Measurements from ENCODE around the gene CBS.
"Not testable (repeated sequence)": the region's sequence is repeated elsewhere in the genome, so short reads cannot be mapped to it uniquely, and the experiment has no call there.

Gene CBS

DNA sequence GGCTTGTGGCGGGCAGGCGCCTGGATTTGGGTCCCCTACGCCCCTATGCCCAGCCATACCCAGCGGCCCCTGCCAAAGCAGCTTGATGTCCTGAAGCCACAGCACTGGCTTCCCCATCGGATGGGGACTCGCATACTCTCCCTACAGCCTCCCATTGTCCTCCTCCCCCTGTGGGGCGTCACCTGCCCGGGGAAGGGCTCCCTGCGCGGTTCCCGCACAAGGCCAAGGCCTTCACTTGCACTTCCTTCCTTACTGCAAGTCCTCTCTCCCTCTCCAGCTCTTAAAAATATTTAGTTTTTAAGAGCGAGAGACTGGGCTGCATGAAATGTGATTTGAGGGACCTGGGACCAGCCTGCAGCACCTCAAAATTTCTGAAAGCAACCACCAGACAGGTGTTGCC, 8.9 kb downstream of the CBS start:
- not testable (repeated sequence) for DNase-seq

DNA sequence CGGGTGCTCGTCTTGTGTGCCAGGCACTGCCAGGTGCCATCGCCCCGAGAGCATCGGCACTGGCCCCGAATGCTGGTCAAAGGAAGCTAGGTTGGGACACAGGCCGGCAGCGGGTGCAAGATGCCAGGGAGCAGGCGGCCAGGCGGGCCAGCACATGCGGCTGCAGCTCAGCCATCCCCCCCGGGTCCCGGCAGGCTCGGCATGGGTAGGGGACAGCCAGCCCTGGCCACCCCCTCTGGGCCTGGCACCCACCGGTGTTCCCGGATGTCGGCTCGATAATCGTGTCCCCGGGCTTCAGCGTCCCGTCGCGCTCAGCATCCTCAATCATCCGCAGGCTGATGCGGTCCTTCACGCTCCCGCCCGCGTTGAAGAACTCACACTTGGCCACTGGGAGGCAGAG, 9.6 kb downstream of the CBS start:
- DNase-seq: not testable (repeated sequence)

DNA sequence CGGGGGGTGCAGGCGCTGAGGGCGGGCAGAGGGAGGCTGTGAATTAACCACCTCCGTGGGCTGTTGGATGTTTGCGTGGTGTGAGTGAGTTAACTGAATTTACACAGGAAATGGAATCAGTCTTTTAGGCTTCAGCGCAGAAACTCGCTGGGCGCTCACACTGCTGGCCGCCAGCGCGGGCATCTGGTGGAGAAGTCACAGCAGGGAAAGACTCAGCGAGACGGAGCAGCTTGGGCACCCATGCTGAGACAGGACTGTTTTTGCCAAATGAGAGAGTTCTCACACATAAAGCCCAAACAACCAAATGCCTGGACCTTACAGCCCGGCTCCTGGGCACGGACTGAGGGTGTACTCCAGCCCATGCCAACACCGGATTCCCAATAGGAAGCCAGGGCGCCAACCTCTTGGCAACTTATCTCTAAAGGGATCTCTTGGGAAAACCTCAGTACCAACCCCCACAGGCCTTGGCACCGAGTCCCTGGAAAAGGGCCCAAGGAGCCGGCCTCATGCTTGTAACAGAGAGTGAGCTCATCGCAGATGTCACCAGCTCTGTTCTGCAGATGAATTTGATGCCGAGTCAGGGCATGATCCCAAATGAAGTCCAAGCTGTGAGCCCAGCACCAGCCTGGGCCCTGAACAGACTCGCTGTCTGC, 11.2 kb downstream of the CBS start:
- DNase-seq: not testable (repeated sequence)

DNA sequence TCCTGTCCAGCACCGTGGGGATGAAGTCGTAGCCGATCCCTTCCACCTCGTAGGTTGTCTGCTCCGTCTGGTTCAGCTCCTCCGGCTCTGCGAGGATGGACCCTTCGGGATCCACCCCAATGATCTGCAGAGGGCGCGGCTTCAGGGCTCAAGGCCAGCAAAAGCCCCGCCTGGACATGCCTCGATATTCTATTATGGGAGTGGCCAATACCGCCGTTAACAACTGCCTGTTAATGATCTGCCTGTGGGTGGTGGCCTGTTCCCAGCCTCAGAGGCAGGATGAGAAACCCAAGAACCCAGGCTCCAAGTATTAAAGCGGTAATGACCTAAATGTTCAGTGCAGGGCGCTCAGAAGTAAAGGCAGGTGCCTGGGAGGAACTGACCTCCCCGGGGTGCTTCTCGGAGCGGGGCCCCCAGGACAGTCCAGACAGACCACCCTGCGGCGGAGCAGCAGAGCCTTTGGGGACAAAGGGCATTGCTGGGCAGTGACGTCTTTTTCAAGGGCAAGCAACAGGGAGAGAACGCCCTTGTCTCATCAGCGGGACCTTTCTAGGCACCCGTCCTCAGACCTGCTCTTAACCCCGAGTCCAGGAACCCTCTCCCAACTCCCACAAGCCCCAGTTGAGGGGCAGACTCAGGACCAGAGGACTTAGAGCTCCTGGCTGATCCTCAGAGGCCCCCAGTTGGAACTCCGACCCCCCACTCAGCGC, 12.5 kb downstream of the CBS start:
- not testable (repeated sequence) for DNase-seq

DNA sequence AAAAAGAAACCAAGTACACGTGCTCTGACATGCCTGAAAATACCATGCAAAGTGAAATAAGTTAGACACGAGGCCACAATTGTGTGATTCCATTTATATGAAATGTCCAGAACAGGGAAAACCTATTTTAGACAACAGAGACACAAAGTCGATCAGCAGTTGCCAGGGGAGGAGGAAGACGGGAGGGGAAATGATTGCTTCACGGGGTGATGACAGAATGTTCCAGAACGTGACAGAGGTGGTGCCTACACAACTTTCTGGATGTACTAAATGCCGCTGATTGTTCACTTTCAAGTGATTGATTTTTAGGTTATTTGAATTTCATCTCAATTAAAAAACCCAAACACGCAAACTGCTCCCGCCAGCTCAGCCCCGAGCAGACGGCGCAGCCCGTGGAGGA, 22.5 kb downstream of the CBS start:
- DNase-seq: not testable (repeated sequence)

DNA sequence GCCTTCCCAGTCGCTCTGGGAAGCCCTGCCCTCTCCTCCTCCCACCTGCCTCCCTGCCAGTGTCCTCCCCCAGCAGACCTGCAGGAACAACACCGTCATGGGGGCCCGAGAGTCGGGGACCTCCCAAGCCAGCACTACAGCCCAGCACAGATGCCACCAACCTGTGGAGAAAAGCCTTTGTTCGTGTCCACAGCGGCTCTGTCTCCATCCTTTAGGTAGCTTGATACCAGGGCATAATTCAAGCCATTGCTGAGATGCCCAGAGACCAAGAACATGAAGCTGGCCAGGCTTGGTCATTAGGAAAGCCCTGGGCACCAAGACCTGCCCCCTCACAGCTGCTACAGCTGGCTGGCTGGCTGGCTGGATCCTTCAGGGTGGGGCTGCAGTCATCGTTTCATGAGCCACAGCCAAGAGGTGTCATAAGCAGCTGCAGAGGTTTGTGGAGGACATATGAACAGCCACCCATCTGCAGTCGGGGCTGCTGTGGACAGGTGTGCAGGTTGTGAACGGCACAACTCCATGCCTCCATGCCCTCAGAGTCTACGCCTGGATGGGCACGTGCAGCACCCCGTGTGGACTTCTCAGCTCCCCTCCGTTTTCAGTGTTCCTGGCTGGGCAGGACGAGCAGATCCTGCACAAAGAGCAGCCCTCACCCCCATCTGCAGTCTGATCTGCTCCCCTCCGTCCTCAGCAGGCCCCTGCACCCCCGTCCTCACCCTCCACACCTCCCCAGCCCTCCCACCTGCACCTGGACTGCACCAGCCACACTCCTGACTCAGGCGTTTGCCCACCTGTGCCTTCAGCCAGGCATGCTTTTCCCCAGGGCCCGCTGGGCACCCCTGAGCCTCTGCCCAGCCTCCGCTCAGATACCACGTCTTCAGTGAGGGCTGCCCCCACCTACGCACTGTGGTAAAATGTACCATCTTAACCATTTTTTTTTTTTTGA, 29.5 kb downstream of the CBS start:
- DNase-seq: peak; percentile 49

DNA sequence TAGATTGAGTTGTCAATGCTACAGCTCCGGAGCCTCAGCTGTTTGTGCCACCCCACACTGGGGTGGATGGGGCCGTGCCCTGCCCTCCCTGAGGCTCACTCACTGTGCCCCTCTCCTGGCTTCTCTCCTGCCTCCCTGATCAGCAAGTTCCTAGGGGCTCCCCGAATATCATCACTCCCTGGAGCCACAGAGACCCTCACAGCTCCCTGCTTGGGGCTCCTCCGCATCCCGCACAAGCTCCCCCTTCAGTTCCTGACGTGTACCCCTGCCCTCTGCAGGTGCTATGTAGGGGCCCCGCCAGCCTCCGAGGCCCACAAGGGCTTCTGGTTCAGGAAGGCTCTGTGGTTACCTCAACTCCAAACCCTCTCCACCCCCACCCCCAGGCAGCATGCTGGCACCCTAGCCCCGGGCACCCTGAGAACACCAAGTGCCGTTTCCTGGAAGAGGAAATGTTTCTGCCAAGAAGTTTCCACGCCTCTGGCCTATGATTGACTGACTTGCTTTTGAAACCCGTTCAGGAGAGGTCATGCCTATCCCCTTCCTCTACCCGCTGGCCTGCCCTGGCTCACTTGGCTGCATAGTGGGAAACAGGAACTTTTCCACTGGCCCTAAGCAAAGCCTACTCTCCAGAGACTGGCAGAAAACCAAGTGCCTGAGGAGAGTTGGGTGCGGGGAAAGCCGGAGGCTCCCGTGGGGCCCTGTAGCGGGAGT, 30.3 kb downstream of the CBS start:
- DNase-seq: not testable (repeated sequence)

DNA sequence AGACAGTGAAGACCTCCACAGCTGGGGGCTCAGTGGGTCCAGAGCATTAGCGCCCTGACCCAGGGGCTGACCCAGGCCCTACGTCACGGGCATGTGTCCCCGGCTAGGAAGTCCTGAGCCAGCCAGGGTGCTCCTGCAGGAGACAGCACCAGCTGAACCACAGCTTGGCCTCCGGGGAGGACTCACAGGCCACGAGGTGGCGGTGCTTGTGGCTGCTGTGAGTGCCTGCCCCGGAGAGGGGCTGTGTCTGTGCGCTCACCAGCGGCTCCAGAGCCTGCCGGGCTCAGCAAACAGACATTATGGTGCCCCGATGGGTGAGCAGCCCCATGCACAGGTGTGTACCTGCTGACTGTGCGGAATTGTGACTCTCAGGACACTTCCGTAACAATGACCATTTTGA, 31.1 kb downstream of the CBS start:
- not testable (repeated sequence) for DNase-seq

DNA sequence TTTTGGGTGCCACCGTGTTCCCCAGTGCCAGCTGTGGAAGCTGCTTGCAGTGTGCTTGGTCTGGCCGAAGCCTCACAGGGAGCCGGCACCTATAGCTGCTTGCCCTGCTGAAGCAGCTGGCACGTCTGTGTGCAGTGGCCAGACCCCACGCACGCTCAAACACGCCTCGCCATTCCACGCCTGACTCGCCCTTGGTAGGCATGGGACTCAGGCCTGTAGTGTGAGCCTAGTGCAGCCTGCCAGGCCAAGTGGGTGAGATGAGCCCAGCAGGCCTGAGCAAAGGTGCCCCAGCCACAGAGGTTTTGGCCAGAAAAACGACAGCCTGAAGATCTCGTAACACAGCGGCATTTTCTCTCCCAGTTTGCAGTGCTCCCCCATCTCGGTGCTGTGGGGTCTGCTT, 32.3 kb downstream of the CBS start:
- DNase-seq: not testable (repeated sequence)

DNA sequence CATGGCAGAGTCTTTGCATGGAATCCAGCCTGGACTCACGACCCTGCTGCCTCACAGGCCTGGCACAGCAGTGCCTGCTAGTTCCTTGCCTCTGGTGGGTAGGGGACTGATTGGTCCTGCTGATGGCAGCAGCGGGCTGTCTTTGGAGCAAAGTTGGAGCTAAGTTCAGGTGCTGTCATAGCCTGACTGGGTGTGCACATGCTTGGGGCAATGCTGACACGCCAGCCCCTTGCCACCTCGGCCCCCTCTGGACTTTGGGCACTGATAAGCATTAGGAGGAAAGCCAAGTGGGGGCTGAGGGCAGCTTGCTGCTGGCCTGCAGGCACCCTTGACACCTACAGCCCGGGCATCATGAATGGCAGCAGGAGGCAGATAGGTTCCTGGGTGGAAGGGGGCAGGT, 33.5 kb downstream of the CBS start:
- not testable (repeated sequence) for DNase-seq

DNA sequence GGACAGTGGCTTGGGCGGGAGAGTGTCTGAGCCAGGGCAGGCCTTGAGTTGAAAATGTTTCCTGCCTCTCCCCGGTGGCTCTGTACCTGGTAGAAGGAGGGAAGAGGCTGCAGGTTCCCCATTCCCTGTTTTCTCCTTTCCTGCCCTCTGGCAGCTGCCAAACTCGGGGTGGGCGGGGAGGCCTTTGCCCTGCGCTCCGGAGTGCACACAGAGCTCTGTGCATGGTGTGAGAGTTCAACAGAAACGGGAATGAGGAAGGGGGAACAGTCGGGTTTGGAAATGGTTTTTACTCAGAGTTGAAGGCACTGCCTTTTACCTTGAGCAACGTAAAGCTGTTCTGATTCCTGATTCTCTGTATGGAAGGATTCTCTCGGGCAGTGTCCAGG, 37.0 kb downstream of the CBS start:
- not testable (repeated sequence) for DNase-seq

DNA sequence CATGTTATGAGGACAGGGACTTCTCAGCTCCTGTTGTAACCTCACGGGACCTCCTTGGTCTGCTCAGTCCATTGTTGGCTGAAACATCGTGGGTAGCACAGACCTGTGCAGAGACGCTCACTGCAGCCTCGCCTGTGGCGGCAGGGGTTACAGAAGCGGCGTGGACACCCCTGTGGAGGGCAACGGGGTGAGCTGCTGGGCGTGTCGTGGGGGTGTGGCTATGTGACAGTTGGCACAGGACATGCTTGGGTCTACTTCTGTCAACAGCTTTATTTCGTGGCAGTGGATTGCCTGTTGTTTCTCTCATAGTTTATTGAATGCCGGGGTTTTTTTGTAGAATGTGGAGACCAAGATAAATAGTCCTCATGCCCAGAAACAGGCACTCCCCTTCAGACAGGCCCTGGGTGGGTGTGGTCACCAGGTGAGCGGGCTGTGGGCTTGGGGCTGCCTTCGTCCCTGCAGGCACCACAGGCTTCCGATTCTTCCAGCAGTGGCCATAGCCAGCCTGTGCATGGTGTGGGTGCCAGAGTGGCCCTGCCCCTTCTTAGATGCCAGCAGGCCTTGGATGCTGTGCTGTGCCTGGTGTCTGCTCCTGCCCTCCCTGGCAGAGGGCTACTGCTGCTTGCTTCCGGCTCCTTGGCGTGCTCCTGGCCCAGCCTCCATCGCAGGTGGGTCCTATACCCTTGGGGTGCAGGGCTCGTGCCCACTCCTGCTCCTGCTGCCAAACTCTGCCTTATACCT, 37.5 kb downstream of the CBS start:
- not testable (repeated sequence) for DNase-seq

DNA sequence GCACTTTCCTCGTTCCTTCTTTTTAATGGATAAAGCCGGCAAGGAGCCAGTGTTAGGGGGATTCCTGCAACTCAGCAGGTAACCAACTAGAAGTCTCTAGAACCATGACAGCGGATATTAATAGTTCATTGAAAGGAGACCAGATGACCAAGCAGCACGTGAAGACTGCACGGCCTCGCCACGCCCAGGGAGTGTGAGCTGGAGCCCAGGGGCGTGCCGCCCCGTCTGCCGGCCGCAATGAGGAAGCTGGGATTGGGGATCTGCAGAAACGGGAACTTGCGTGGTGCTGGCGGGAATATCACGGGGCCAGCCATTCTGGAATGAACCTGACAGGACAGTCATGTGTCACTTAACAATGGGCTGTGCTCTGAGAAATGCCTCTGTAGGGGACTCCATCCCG, 38.7 kb downstream of the CBS start:
- DNase-seq: not testable (repeated sequence)

DNA sequence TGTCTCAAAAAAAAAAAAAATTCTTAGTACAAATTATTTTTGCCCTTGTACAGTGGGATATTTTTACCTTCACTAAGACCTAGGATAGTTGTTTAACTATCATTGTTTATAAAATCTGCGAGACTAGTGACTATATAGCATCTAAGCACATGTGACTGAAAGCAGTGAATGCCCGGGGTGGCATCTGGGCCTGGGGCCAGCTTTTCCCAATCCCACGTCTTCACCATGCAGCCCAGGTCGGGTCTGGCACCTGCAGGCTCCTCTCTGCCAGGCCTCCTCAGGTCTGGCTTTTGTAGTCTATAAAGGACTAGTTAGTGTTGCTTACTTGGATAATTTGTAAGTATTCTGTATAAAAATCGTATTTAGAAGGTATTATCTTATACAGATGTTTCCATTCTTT, 40.8 kb downstream of the CBS start:
- no peak for DNase-seq

DNA sequence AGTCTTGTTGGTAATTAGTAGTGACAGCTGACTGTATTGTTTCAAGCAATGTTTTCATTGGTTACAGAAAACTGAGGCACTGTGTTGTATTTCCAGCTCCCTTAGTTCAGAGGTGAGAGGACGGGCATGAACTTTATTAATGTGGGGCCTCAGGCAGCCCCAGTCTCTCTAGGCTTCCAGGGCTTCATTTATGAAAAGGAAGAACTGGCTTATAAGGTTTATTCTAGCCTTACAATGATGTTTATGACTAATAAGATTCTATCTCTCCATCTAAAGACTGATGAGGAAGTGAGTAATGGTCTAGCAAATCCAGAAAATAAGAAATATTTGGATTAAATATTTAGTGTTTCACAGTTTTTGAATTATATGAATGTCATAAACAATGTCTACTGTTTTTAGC, 41.5 kb downstream of the CBS start:
- DNase-seq: no peak

DNA sequence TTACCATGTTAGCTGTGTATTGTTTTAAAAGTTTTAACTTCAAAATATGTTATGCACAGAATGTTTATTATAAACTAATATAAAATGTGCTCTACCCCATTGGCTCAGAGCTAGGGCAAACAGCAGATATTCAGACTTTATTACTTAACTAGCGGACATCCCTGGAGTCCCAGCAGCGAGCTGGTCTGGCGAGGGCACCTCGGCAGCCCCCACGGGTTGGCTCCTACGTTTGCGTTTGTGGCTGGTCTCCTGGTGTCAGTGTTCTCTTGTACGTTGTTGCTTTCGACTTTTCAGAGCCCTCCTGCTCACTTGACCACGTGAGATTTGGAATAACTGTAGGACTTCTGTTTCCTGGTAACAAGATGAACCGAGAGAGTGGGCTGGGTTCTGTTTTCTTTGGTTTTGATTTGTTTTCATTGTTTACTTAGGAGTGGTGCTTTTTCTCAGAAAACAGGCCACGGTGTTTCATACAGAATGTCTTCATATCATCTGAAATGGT, 44.5 kb downstream of the CBS start:
- no peak for DNase-seq

DNA sequence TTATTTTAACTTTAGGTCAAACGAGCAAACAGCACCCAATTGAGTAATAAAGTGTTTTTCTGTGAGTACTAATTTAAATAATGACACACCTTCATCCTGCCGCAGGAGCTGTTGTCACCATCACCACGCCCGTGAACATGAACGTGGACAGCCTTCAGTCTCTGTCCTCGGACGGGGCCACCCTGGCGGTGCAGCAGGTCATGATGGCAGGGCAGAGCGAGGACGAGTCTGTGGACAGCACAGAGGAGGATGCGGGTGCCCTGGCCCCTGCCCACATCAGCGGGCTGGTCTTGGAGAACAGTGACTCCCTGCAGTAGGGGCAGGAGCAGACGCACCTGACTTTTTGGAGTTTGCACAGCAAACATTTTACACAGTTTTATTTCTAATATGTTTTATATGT, 45.9 kb downstream of the CBS start:
- DNase-seq: no peak

DNA sequence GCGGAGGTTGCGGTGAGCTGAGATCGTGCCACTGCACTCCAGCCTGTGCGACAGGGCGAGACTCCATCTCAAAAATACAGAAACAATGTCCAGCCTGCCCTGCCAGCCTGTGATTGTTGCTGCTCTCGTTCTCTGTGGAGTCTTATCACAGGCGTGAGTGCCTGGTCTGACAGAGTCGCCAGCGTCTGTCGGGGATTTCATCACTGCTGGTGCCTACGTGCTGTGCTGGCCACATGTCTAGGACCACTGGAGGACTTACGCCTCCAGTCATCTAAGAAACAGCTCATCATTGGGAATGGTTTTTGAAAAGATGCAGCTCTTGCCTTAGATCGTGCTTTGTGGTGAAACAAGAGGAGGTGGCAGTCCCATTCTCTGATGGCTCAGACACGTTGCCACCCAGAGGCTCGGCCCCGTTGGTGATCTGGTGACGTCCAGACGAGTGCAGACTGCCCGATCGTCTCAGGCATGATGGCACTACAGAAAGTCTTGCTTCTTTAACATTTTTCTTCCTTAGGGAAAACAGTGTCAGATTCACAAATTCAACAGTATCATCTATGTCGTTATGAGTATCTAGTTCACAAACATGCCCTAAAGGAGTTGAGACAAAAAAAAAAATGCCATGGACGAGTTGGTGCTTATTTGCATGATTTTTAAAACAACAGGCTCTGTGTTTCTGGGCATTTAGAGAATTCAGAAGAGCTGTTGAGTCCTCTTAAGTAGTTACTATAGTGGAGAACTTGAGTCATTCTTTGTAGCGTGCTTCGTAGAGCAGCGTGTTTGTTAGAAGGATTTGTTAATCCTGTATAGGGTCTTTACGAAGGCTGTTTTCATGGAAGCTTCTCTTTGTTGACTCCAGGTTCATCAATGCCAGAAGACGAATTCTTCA, 47.5 kb downstream of the CBS start:
- no peak for DNase-seq

DNA sequence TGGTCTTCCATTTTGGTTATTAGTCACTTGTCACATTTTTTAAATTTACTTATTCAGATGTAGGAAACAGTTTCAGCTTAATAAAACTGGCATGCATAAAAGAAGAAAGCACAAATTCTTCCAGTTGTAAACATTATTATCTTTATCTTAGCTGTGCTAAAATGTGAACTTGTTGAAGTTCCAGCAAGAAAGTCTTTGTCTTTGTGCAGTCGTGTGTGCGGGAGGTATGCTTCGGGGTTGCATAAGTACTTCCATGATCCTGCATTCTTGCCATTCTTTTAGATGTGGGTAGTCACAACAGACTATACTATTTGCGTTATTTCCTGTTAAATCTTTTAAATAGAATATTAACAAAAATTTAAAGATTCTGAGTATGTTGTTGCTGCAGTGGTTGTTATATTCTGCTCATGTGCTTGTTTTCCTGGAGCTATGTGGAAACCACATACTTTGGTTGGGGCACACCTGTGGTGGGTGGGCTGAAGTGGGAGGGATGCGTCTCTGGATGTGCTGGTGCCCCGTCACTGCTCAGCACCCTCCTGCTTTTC, 49.9 kb downstream of the CBS start:
- DNase-seq: no peak

DNA sequence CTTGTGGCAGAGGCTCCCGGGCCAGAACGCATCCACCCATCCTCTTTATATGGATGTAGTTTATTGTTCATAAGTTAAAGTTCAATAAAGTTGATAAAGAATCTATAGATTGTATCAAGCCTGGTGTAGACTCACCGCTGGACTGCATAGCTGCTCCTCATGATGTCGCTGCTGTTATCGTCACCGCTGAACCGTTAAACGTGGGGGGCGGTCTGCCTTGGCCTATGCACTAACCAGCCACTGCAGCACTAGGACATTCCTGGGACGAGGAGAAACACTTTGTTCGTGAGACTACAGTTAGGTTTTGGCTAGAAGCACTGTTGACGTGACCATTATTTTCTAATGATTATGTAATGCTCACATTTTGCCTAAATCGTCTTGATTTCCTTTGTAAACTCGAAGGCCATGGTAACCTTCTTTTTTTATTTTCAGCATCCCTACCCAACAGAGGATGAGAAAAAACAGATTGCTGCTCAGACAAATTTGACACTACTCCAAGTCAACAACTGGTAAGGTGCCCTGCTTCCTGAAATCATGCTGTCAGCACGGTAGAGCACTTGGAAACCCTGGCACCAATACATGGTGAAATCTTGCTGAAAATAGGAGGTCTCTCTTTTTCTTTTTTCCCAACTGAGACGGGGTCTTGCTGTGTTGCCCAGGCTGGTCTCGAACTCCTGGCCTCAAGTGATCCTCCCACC, 51.0 kb downstream of the CBS start:
- DNase-seq: no peak

Measured in DMS53 (cell line).